Esophagus (tissue), 2 donors: Measurements from ENCODE around the gene ZSWIM3. TPM values are rescaled to one million over a fixed set of nuclear protein-coding genes. Genes with fewer than 3 reads are reported as not detected.

ENCODE experiments used
- H3K27ac ChIP-seq, 2 donors: one replicate each; pipeline ENCODE4 v1.5.1; 2013; ENCODE audit warnings: low read depth in 2 of 2, mild to moderate bottlenecking in 2 of 2, inconsistent platforms in 1 of 2, low read length in 1 of 2, moderate library complexity in 1 of 2
- H3K27me3 ChIP-seq, 2 donors: one replicate each; pipeline ENCODE4 v1.6.1; 2013; ENCODE audit warnings: low read length in 2 of 2, control low read depth in 1 of 2, mild to moderate bottlenecking in 1 of 2; ENCODE audit not compliant: insufficient read depth in 2 of 2, control insufficient read depth in 1 of 2
- H3K36me3 ChIP-seq, 2 donors: one replicate each; pipeline ENCODE4 v1.6.1; 2013; ENCODE audit warnings: low read length in 1 of 2; ENCODE audit not compliant: control insufficient read depth in 2 of 2, insufficient read depth in 2 of 2
- H3K4me1 ChIP-seq, 2 donors: one replicate each; pipeline ENCODE4 v1.6.1; 2013; ENCODE audit warnings: low read length in 1 of 2; ENCODE audit not compliant: control insufficient read depth in 2 of 2, insufficient read depth in 2 of 2
- H3K4me3 ChIP-seq, 2 donors: one replicate each; pipeline ENCODE4 v1.5.1; 2013; ENCODE audit warnings: low read length in 2 of 2, mild to moderate bottlenecking in 2 of 2, low read depth in 1 of 2, moderate library complexity in 1 of 2
- H3K9me3 ChIP-seq, 2 donors: one replicate each; pipeline ENCODE4 v1.6.1; 2013; ENCODE audit warnings: mild to moderate bottlenecking in 2 of 2, low read depth in 1 of 2, low read length in 1 of 2, moderate library complexity in 1 of 2; ENCODE audit not compliant: control insufficient read depth in 2 of 2, insufficient read depth in 1 of 2
- WGBS, 2 donors: extraction: QIAGEN DNeasy Blood & Tissue Kit; methylation state at CpG; one replicate each; pipeline ENCODE4 v1.1.7; 2013; 5-methylcytosine and 5-hydroxymethylcytosine counted together
- polyA plus RNA-seq, 2 donors: library from polyadenylated mRNA; stranded (reverse); fragments of 200-250 nt; gene quantifications; one replicate each; pipeline ENCODE4 v1.2.3, GENCODE V29; 2013
- donor health status: healthy with polysubstance abuse.
- donor health status: Bipolar disorder and iron deficiency.

Gene ZSWIM3
- polyA plus RNA-seq, 2 donors, result 1.1 to 1.5 TPM

DNA sequence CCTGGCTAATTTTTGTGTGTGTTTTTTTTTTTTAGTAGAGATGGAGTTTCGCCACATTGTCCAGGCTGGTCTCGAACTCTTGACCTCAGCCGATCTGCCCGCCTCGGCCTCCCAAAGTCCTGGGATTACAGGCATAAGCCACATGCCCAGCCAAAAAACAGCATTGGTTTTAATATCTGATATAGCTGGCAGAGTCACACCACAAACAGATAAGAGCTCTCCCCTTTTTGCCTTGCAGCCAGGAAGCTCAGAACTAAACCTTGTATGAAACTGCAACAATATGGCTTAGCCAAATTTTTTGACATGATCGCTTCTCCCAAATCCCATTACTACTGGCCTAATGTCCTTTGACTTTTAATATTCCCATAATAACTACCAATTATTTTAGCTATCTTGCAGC, 5.1 kb upstream of the ZSWIM3 start:
- Histone ChIP-seq H3K27ac (no peak overlapping the region), H3K9me3 (no peaks in the 10 kb centered on the region), H3K36me3 (peaks cover 0 to 21% of the 10 kb centered on the region in 2 donors), H3K4me3 (no peak overlapping the region), H3K4me1 (peaks cover 2 to 11% of the 10 kb centered on the region in 2 donors), H3K27me3 (no peaks in the 10 kb centered on the region)
- WGBS, 2 donors, result 92 to 98% methylated on average over 6 of the region's 6 CpGs

DNA sequence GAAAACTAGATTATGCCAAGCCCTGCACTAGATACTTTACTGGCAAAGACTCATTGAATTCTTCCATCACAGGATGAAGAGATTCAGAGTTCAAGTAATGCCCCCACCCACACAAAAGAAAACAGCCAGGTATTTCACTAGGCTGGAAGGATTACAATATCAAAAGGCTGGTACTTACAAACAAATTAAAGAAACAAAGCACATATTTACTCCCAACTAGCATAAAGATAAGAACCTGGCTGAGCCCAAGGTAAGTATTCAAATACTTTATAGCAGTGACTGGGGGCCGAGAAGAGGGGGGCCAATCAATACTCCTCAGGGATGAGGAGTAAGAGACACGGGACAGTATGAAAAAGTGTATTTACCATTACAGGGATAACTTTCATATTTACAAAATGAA, 3.9 kb upstream of the ZSWIM3 start:
- H3K27ac ChIP-seq, result no peak overlapping the region
- H3K27me3 ChIP-seq, result no peaks in the 10 kb centered on the region
- peaks cover 5 to 13% of the 10 kb centered on the region in 2 donors for H3K4me1 ChIP-seq
- WGBS, 2 donors, result 74 to 82% methylated on average over 2 of the region's 2 CpGs
- no peak overlapping the region for H3K4me3 ChIP-seq
- H3K9me3 ChIP-seq, result no peaks in the 10 kb centered on the region
- H3K36me3 ChIP-seq, result peaks cover 0 to 18% of the 10 kb centered on the region in 2 donors

DNA sequence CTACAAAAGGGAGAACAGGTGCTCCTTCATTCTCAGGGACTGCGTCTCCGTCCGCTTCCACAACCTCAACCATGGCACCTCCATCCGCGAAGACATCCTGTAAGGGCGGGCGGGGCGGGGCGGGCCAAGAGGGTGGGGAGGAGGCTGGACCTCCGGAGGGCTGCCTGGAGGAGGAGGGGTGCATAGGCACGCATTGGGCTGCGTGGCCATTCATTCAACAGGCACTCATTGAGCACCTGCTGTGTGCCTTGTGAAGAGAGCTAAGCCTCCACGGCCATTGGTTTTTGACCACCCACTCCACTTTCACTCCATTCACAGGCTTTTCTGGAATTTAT, 435 bp downstream of the ZSWIM3 start:
- 15 to 16% methylated on average over 13 of the region's 13 CpGs for WGBS, 2 donors
- Histone ChIP-seq H3K27ac (peak overlapping the region; percentile 28 to 91), H3K36me3 (peaks cover 0 to 5% of the 10 kb centered on the region in 2 donors), H3K27me3 (no peaks in the 10 kb centered on the region), H3K4me3 (peak overlapping the region; percentile 73 to 93), H3K4me1 (peaks cover 5 to 13% of the 10 kb centered on the region in 2 donors), H3K9me3 (no peaks in the 10 kb centered on the region)

DNA sequence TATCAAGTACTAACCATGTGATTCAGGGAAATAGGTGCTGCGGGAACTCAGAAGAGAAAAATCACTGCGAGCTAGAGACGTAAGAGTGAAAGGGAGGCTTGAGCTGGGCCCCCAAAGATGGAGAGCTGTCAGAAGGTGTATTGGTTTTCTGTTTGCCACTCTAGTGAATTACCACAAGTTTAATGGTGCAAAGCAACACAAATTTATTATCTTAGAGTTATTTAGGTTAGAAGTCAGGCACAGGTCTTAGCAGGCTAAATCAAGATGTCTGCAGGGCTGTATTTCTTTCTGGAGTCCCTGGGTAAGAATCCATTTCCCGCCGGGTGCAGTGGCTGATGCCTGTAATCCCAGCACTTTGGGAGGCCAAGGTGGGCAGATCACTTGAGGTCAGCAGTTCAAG, 2.5 kb downstream of the ZSWIM3 start:
- peaks cover 4 to 11% of the 10 kb centered on the region in 2 donors for H3K4me1 ChIP-seq
- H3K27ac ChIP-seq, result no peak overlapping the region
- 96 to 97% methylated on average over 5 of the region's 5 CpGs for WGBS, 2 donors
- peaks cover 0 to 2% of the 10 kb centered on the region in 2 donors for H3K36me3 ChIP-seq
- no peak overlapping the region for H3K4me3 ChIP-seq
- no peaks in the 10 kb centered on the region for H3K27me3 ChIP-seq
- H3K9me3 ChIP-seq, result no peaks in the 10 kb centered on the region

DNA sequence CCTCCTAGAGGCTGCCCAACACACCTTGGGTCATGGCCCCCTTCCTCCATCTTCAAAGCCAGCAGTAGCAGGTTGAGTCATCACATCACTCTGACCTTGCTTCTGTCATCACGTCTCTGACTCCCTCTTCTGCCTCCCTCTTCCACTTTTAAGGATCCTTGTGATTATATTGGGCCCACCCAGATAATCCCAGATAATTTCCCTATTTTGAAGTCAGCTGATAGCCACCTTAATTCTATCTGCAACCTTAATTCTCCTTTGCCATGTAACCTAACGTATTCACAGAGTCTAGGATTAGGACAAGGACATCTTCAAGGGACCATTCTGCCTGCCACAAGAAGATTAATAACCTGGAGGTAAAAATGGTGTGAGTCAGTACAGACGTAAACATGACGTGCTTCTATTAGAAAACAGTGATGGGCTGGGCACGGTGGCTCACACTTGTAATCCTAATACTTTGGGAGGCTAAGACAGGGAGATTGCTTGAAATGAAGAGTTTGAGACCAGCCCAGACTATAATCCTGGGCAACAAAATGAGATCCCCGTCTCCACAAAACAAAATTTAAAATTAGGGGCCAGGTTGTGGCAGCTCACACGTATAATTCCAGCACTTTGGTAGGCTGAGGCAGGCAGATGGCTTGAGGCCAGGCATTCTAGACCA, 3.3 kb downstream of the ZSWIM3 start:
- no peaks in the 10 kb centered on the region for H3K36me3 ChIP-seq
- 58 to 60% methylated on average over 7 of the region's 7 CpGs for WGBS, 2 donors
- H3K4me1 ChIP-seq, result peaks cover 3 to 8% of the 10 kb centered on the region in 2 donors
- no peaks in the 10 kb centered on the region for H3K27me3 ChIP-seq
- no peaks in the 10 kb centered on the region for H3K9me3 ChIP-seq
- no peak overlapping the region for H3K4me3 ChIP-seq
- peak overlapping the region in 1 of 2 donors; percentile 70 for H3K27ac ChIP-seq

DNA sequence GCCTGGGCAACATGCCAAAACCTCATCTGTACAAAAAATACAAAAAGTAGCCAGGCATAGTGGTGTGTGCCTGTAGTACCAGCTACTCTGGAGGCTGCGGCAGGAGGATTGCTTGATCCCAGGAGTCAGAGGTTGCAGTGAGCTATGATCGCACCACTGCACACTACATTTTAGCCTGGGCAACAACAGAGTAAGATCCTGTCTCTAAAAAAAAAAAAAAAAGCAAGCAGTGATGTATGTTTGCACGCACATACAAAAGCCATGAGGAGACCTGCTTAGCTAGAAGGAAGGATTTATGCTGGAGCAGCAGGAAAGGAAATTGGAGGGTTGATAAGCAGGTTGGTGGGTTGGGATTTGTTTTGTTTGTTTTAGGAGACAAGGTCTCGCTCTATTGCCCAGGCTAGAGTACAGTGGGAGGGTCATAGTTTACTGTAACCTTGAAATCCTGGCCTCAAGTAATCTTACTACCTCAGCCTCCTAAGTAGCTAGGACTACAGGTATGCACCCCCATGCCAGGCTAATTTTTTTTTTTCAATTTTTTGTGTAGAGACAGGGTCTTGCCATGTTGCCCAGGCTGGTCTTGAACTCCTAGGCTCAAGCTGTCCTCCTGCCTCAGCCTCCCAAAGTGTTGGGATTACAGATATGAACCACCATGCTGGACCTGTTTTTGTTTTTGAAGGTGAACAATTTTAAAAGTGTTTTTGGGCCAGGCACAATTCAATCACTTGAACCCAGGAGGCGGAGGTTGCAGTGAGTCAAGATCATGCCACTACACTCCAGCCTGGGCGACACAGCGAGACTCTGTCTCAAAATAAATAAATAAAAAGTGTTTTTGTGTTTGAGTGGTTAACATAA, 4.0 kb downstream of the ZSWIM3 start:
- Histone ChIP-seq H3K9me3 (no peaks in the 10 kb centered on the region), H3K4me1 (peaks cover 2 to 3% of the 10 kb centered on the region in 2 donors), H3K27me3 (no peaks in the 10 kb centered on the region), H3K27ac (peak overlapping the region in 1 of 2 donors; percentile 70), H3K4me3 (no peak overlapping the region), H3K36me3 (no peaks in the 10 kb centered on the region)
- 84 to 93% methylated on average over 7 of the region's 7 CpGs for WGBS, 2 donors

DNA sequence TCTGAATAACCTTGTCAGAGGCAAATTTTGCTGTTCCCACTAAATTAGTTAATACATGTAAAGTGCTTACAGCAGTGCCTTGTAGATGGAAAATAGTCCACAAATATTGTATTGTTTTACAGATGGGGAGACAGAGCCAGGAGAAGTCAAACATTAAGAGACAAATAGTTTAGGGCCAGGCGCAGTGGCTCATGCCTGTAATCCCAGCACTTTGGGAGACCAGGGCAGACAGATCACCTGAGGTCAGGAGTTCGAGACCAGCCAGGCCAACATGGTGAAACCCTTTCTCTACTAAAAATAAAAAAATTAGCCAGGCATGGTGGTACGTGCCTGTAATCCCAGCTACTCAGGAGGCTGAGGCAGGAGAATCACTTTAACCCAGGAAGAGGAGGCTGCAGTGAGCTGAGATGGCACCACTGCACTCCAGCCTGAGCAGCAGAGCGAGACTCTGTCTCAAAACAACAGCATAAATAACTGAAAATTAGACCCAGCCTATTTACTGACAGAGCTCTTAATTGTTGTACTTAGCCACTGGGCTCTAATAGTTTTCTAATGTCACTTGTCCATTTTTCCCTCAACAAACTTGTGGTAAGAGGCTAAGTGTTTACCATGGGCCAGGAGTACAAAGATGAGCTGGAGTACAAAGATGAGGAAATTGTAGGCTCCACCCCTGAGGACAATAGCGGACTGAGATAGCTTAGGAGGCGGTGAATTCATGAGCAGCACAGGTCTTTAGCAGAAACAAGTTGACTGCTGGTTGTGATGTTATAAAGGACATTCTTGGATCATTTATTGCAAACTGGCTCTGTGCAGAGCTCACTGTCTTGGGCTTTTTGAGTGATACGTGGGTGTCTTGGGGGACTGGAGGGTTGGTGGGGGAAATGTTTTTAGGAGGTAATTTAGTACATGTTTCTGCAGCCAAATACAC, 6.4 kb downstream of the ZSWIM3 start:
- no peaks in the 10 kb centered on the region for H3K36me3 ChIP-seq
- no peak overlapping the region for H3K4me3 ChIP-seq
- WGBS, 2 donors, result 89 to 91% methylated on average over 7 of the region's 7 CpGs
- H3K4me1 ChIP-seq, result no peaks in the 10 kb centered on the region
- H3K9me3 ChIP-seq, result no peaks in the 10 kb centered on the region
- no peak overlapping the region for H3K27ac ChIP-seq
- H3K27me3 ChIP-seq, result no peaks in the 10 kb centered on the region

DNA sequence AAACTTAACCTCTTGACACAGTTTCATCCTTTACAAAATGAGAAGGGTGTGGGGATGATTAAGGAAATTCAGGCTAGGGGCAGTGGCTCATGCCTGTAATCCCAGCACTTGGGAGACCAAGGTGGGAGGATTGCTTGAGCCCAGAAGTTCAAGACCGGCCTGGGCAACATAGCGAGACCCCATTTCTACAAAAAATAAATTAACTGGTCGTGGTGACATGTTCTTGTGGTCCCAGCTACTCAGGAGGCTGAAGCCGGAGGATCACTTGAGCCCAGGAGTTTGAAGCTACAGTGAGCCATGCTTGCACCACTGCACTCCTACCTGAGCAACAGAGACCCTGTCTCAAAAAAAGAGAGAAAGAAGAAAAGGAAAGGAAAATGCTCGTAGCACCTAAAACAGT, 9.0 kb downstream of the ZSWIM3 start:
- 96 to 97% methylated on average over 5 of the region's 5 CpGs for WGBS, 2 donors
- Histone ChIP-seq H3K27ac (no peak overlapping the region), H3K4me1 (no peaks in the 10 kb centered on the region), H3K27me3 (no peaks in the 10 kb centered on the region), H3K4me3 (no peak overlapping the region), H3K9me3 (no peaks in the 10 kb centered on the region), H3K36me3 (no peaks in the 10 kb centered on the region)

DNA sequence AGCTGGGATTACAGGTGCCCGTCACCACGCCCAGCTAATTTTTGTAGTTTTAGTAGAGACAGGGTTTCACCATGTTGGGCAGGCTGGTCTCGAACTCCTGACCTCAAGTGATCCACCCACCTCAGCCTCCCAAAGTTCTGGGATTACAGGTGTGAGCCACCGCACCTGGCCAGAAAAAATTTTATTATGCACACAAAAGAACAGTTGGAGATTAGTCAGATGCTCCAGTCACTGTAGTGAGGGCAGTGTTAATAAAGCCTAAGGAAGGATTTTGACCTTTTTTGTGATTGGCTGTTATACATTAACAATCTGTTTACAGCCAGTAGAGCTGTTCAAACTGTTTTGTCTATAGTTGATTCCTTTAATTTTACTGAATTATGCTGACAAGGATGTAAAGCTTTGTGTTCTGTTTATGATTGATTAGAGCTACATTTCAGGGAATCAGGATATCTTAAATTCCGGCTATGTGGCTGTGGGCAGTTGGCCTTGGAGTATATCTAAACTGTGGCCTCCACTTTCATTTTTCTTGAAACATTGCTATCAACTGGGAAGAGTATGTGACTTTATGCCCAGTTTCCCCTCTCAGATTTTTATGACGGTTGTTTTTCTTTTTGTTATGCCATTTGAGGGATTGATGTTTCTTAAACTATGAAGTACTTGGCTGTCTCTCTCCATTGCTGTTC, 9.9 kb downstream of the ZSWIM3 start:
- no peak overlapping the region for H3K27ac ChIP-seq

More for the DNA sequence above, 9.9 kb downstream of the ZSWIM3 start:
- Histone ChIP-seq H3K27me3 (no peaks in the 10 kb centered on the region), H3K4me1 (no peaks in the 10 kb centered on the region), H3K36me3 (no peaks in the 10 kb centered on the region), H3K9me3 (no peaks in the 10 kb centered on the region), H3K4me3 (no peak overlapping the region)
- 76 to 87% methylated on average over 6 of the region's 6 CpGs for WGBS, 2 donors
